GM13976 (cell line): ENCODE measurements around the gene KIAA1586.
A peak's percentile ranks its signal among the peaks of the same experiment; 100 is the strongest.
"Not testable (repeated sequence)": the region's sequence is repeated elsewhere in the genome, so short reads cannot be mapped to it uniquely, and the experiment has no call there.

Source experiments
- DNase-seq: peaks from one replicate; pipeline ENCODE4 v3.0.0; 2012; ENCODE audit warnings: low spot score
- in situ Hi-C: fragments of 300-500 bp; cut with MboI; formaldehyde crosslinking; loops from one replicate; pipeline ENCODE4 v1.12.0; 2022; ENCODE audit warnings: low sequenced_read_pairs, mixed read lengths, inconsistent platforms; ENCODE audit not compliant: unreplicated experiment
- TF ChIP-seq, protein P1 (sequence below): IDR thresholded peaks from 2 replicates; pipeline ENCODE4 v1.5.1; 2012; ENCODE audit warnings: borderline replicate concordance, mild to moderate bottlenecking; ENCODE audit not compliant: insufficient read depth; ENCODE audit errors: extremely low read depth, missing control alignments, control extremely low read depth

KIAA1586 gene

GRCh38 chr6:57086843-57087242 lies 40.4 kb downstream of the KIAA1586 start:
- no peak for DNase-seq
- TF ChIP-seq, protein P1, sequence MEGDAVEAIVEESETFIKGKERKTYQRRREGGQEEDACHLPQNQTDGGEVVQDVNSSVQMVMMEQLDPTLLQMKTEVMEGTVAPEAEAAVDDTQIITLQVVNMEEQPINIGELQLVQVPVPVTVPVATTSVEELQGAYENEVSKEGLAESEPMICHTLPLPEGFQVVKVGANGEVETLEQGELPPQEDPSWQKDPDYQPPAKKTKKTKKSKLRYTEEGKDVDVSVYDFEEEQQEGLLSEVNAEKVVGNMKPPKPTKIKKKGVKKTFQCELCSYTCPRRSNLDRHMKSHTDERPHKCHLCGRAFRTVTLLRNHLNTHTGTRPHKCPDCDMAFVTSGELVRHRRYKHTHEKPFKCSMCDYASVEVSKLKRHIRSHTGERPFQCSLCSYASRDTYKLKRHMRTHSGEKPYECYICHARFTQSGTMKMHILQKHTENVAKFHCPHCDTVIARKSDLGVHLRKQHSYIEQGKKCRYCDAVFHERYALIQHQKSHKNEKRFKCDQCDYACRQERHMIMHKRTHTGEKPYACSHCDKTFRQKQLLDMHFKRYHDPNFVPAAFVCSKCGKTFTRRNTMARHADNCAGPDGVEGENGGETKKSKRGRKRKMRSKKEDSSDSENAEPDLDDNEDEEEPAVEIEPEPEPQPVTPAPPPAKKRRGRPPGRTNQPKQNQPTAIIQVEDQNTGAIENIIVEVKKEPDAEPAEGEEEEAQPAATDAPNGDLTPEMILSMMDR, result no peak
- in situ Hi-C loops, result no loop called here

DNA sequence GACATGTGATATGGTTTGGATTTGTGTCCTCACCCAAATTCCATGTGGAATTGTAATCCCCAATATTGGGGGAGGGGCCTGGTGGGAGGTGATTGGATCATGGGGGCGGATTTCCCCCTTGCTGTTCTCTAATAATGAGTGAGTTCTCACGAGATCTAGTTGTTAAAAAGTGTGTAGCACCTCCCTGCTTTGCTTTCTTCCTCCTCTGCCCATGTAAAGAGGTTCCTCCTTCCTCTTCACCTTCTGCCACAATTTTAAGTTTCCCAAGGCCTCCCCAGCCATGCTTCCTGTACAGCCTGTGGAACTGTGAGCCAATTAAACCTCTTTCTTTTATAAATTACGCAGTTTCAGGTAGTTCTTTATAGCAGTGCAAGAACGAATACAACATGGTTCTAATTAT lies 41.4 kb downstream of the KIAA1586 start:
- in situ Hi-C loops, result no loop called here
- DNase-seq, result no peak
- TF ChIP-seq, protein P1, result no peak

GRCh38 chr6:57089265-57089664 lies 42.8 kb downstream of the KIAA1586 start:
- in situ Hi-C loops, result no loop called here
- peak; percentile 17 for DNase-seq
- TF ChIP-seq, protein P1, result no peak

- peak; percentile 94 for DNase-seq
- in situ Hi-C loops, result no loop called here
- TF ChIP-seq, protein P1, result no peak
Observed at GRCh38 chr6:57089687-57090457, 43.4 kb downstream of the KIAA1586 start, which contains the start of gene ZNF451. TSS of gene ZNF451 (plus strand) at chr6:57090188. CDS start at chr6:57090254, 66 bp downstream.

- in situ Hi-C loops, DNase-seq: not testable (repeated sequence)
Observed at GRCh38 chr6:57090458-57091067, 44.1 kb downstream of the KIAA1586 start.

GRCh38 chr6:57091375-57091774 lies 44.9 kb downstream of the KIAA1586 start:
- DNase-seq, in situ Hi-C loops: not testable (repeated sequence)

- TF ChIP-seq, protein P1, result no peak
- in situ Hi-C loops, result no loop called here
- no peak for DNase-seq
Observed at GRCh38 chr6:57094689-57095088, 48.2 kb downstream of the KIAA1586 start.
